ENCODE data around the gene LPP.

- TF ChIP-seq CTCF (IDR thresholded peaks at IDR 0.05), result no peak
- no peak for TF ChIP-seq POLR2A (IDR thresholded peaks at IDR 0.05)
These were observed 464.2 kb downstream of the LPP start for GRCh38 chr3:188617988-188618701.

All from tibial nerve (tissue), 3 donors.